Psoas muscle (tissue), 8 donors: ENCODE results near the gene GTF3C2. TPM values are rescaled to one million over a fixed set of nuclear protein-coding genes. Genes with fewer than 3 reads are reported as not detected.
A peak's percentile ranks its signal among the peaks of the same experiment; 100 is the strongest.

Experiments used
- ATAC-seq, 4 donors: fragments of 200-7000 bp; cut with Tn5 transposase; one replicate each; pipeline ENCODE4 v1.9.1; 2020; ENCODE audit warnings: moderate library complexity in 3 of 4, mild to moderate bottlenecking in 2 of 4
- DNase-seq, 2 donors: peaks; one replicate each; pipeline ENCODE4 v3.0.0-alpha.2; 2020
- H3K27ac ChIP-seq: fragments of 200-600 bp; one replicate; pipeline ENCODE4 v1.8.0; 2022
- H3K27me3 ChIP-seq, 3 donors: fragments of 200-600 bp in 1 of 3; one replicate each; pipeline versions ENCODE4 v1.6.1 to v1.8.0; 2013 to 2022; ENCODE audit warnings: low read length in 2 of 3, mild to moderate bottlenecking in 2 of 3, moderate library complexity in 1 of 3; ENCODE audit not compliant: insufficient read depth in 3 of 3
- H3K36me3 ChIP-seq, 2 donors: fragments of 200-600 bp in 1 of 2; one replicate each; pipeline versions ENCODE4 v1.6.1 to v1.8.0; 2013 to 2022; ENCODE audit warnings: low read depth in 1 of 2, mild to moderate bottlenecking in 1 of 2, moderate library complexity in 1 of 2; ENCODE audit not compliant: insufficient read depth in 1 of 2
- H3K4me1 ChIP-seq: fragments of 200-600 bp; one replicate; pipeline ENCODE4 v1.8.0; 2022
- H3K4me3 ChIP-seq: fragments of 200-600 bp; one replicate; pipeline ENCODE4 v1.8.0; 2022; ENCODE audit warnings: mild to moderate bottlenecking
- H3K9me3 ChIP-seq: fragments of 200-600 bp; one replicate; pipeline ENCODE4 v1.8.0; 2022
- WGBS, 3 donors: extraction: QIAGEN DNeasy Blood & Tissue Kit; methylation state at CpG; one replicate each; pipeline versions ENCODE4 v1.1.6 to v1.1.7; 2013; 5-methylcytosine and 5-hydroxymethylcytosine counted together
- intact Hi-C, 2 donors: fragments of 100-400 bp; cut with DNase I; formaldehyde crosslinking; loops; one replicate each; pipeline versions ENCODE4 v1.11.0 to v1.14.2; 2022
- polyA plus RNA-seq, 3 donors: library from polyadenylated mRNA; stranded (reverse); fragments of 200-250 nt; gene quantifications; one replicate each; pipeline ENCODE4 v1.2.3, GENCODE V29; 2013
- total RNA-seq, 4 donors: library from RNA; stranded (reverse); fragmentation: NEBNext Ultra II Directional in 2 of 4; extraction: Animal tissue kit (Norgen Biotek cat#: 25700) in 2 of 4; gene quantifications; one replicate each; pipeline versions ENCODE4 v1.2.1 to v1.2.4, GENCODE V29; 2021 to 2023
- TF ChIP-seq, protein P1 (sequence below): fragments of 200-600 bp; IDR thresholded peaks from one replicate; pipeline ENCODE4 v1.8.0; 2022; ENCODE audit warnings: antibody characterized with exemption
- donor health status: healthy with polysubstance abuse.
- donor health status: DM: no; HTN: no; CAD: no; lungs with moderate emphysema.
- donor health status: Bipolar disorder and iron deficiency.
- donor health status: healthy.
- donor health status: DM: yes; HTN: yes; CAD: no.
- donor health status: DM: no; HTN: no; CAD: no.
- donor health status: DM: no; HTN: no; CAD: no.
- donor health status: DM: yes; HTN: yes; CAD: no.

The GTF3C2 gene
- total and polyA plus RNA-seq, 7 donors: 17.5 to 49.4 (median 30.8) TPM

- peak; percentile 64 to 88 for DNase-seq
- peak within 1 kb of the TSS; percentile 93 for H3K27ac ChIP-seq
- H3K27me3 ChIP-seq: no peaks in the 10 kb centered on the region
- intact Hi-C loops: loop anchor here in 1 of 2 donors (10.0 kb wide), 1 partner anchor 187 kb away; no protein-coding TSS in a partner anchor
- H3K9me3 ChIP-seq: no peaks in the 10 kb centered on the region
- peaks cover 0 to 13% of the 10 kb centered on the region in 2 donors for H3K36me3 ChIP-seq
- ATAC-seq: peak; percentile 83 to 91 (median 87)
- TF ChIP-seq, protein P1, sequence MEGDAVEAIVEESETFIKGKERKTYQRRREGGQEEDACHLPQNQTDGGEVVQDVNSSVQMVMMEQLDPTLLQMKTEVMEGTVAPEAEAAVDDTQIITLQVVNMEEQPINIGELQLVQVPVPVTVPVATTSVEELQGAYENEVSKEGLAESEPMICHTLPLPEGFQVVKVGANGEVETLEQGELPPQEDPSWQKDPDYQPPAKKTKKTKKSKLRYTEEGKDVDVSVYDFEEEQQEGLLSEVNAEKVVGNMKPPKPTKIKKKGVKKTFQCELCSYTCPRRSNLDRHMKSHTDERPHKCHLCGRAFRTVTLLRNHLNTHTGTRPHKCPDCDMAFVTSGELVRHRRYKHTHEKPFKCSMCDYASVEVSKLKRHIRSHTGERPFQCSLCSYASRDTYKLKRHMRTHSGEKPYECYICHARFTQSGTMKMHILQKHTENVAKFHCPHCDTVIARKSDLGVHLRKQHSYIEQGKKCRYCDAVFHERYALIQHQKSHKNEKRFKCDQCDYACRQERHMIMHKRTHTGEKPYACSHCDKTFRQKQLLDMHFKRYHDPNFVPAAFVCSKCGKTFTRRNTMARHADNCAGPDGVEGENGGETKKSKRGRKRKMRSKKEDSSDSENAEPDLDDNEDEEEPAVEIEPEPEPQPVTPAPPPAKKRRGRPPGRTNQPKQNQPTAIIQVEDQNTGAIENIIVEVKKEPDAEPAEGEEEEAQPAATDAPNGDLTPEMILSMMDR: no peak
- H3K4me1 ChIP-seq: peaks cover 24% of the 10 kb centered on the region
- 15 to 25% (median 22%) methylated on average over 5 of the region's 5 CpGs for WGBS, 3 donors
- peak within 1 kb of the TSS; percentile 71 for H3K4me3 ChIP-seq
Measured at GRCh38 chr2:27281855-27282559, 74.6 kb downstream of the GTF3C2 start, which contains the start of gene TRIM54. Gene TRIM54, plus strand, starts transcription at chr2:27282429. Its CDS starts 303 bp downstream, at chr2:27282732.

DNA sequence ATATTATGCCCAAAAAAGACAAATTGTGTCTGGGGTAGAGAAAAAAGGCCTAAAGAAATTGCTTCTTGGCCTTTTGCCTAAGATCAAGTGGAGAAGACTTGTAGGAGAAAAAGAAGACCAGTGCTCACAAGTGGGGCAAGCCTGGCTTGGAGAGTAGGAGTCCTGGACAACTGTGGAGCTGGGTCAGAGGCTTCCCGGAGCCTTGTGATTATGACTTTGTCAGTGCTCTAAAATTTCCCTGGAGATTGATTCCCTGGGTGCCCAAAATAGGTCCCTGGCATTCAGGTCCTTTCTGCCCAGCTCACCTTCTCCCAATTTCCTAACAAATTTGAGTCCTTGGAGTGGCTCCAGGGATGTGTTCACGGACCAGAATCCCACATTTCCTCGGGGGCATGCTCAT, 75.1 kb downstream of the GTF3C2 start:
- intact Hi-C loops: loop anchor here in 1 of 2 donors (10.0 kb wide), 1 partner anchor 187 kb away; no protein-coding TSS in a partner anchor
- H3K9me3 ChIP-seq: no peaks in the 10 kb centered on the region
- DNase-seq (peak in 1 of 2 donors; percentile 74), ATAC-seq (peak; percentile 62 to 69 (median 66))
- H3K27me3 ChIP-seq: no peaks in the 10 kb centered on the region
- H3K4me1 ChIP-seq: peaks cover 18% of the 10 kb centered on the region
- TF ChIP-seq, protein P1: no peak
- H3K27ac ChIP-seq: peak overlapping the region; percentile 93
- peaks cover 0 to 8% of the 10 kb centered on the region in 2 donors for H3K36me3 ChIP-seq
- H3K4me3 ChIP-seq: peak overlapping the region; percentile 71
- 28 to 30% (median 28%) methylated on average over 3 of the region's 3 CpGs for WGBS, 3 donors

DNA sequence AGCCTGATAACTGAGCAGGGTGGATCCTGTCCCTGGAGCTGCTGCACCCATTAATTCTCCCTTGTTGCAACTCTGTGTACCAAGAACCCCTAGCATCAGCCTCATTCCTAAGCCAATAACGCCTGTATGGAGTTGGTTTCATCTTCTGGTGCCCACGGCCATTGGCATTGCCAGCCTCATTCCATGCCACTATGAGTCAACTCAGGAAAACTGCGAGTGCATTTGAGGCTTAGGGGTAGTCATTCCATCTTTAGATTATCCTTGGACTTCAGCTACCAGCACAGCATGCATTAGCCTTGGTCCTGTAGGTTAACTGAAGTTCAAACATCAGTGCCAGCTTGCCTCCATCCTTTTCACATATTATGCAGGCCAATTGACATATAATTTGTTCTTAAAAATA, 75.7 kb downstream of the GTF3C2 start:
- intact Hi-C loops: loop anchor here in 1 of 2 donors (10.0 kb wide), 1 partner anchor 186 kb away; no protein-coding TSS in a partner anchor
- H3K27ac ChIP-seq: peak overlapping the region; percentile 93
- 28 to 36% (median 29%) methylated on average over 3 of the region's 3 CpGs for WGBS, 3 donors

DNA sequence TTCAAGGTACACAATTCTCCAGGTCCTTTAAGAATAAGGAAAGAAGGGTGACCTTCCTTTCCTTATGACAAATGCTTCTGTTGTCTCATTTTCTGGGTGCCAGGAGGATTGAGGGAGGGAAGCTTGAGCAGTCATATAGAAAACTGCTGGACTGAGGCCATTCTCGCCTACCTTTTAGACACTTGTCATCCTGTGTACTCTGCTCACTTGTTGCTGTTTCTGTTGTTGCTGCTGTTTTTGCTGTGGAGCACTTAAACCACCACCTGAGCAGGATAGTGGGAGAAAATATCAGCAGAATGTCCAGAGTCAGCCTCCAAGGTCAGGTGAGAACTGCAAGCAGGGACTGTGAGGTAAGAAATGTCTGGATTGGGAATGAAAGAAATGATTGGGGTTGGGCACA, 78.6 kb downstream of the GTF3C2 start:
- Histone ChIP-seq H3K9me3 (no peaks in the 10 kb centered on the region), H3K4me3 (no peak overlapping the region), H3K27me3 (no peaks in the 10 kb centered on the region), H3K36me3 (no peaks in the 10 kb centered on the region), H3K4me1 (peaks cover 16% of the 10 kb centered on the region), H3K27ac (no peak overlapping the region)
- ATAC-seq (no peak), DNase-seq (no peak)
- 73 to 87% (median 86%) methylated on average over 1 of the region's 1 CpG for WGBS, 3 donors
- TF ChIP-seq, protein P1: no peak
- intact Hi-C loops: loop anchor here (2.0 to 5.0 kb wide), 3 partner anchors 27 to 181 kb away; partner anchors contain the start of gene CAD (in 1 of the 2)

More for the DNA sequence above, 75.7 kb downstream of the GTF3C2 start:
- peak in 3 of 4 donors; percentile 3 to 9 (median 6) for ATAC-seq
- H3K36me3 ChIP-seq: peaks cover 0 to 5% of the 10 kb centered on the region in 2 donors
- no peaks in the 10 kb centered on the region for H3K9me3 ChIP-seq
- no peak for DNase-seq
- H3K4me1 ChIP-seq: peaks cover 16% of the 10 kb centered on the region
- no peaks in the 10 kb centered on the region for H3K27me3 ChIP-seq
- TF ChIP-seq, protein P1: no peak
- peak overlapping the region; percentile 71 for H3K4me3 ChIP-seq

Other genes starting within 250 kb of the GTF3C2 start
- gene CGREF1, start 237.6 kb downstream of the GTF3C2 start, total RNA-seq: 10 to 100 TPM in 1 of 4 donors, 1 to 10 TPM in 3; 4.1 to 15.8 (median 6.1) TPM
- 1 to 10 TPM; 2.8 to 7.9 (median 6.6) TPM for gene CGREF1, start 237.6 kb downstream of the GTF3C2 start, polyA plus RNA-seq
- gene ABHD1, start 232.9 kb downstream of the GTF3C2 start, total RNA-seq: 1 to 10 TPM; 1.4 to 4.5 (median 3.7) TPM
- 1 to 10 TPM; 1.9 to 4.1 (median 3.9) TPM for gene ABHD1, start 232.9 kb downstream of the GTF3C2 start, polyA plus RNA-seq
- gene PREB, start 222.1 kb downstream of the GTF3C2 start, total RNA-seq: 100 to 1,000 TPM in 2 of 4 donors, 10 to 100 TPM in 2; 57.4 to 206 (median 111) TPM
- gene PREB, start 222.1 kb downstream of the GTF3C2 start, polyA plus RNA-seq: 100 to 1,000 TPM in 2 of 3 donors, 10 to 100 TPM in 1; 96.1 to 138 (median 125) TPM
- not detected for gene PRR30, start 217.4 kb downstream of the GTF3C2 start, total RNA-seq
- not detected for gene PRR30, start 217.4 kb downstream of the GTF3C2 start, polyA plus RNA-seq
- gene TCF23, start 207.8 kb downstream of the GTF3C2 start, total RNA-seq: under 1 TPM in 2 of 4 donors, not detected in 2; 0.20 to 0.63 TPM
- under 1 TPM in 2 of 3 donors, not detected in 1; 0.05 to 0.06 TPM for gene TCF23, start 207.8 kb downstream of the GTF3C2 start, polyA plus RNA-seq
- gene ATRAID, start 144.7 kb downstream of the GTF3C2 start, total RNA-seq: 100 to 1,000 TPM in 2 of 4 donors, 10 to 100 TPM in 2; 87.1 to 113 (median 98.2) TPM
- 100 to 1,000 TPM in 2 of 3 donors, 10 to 100 TPM in 1; 89.3 to 188 (median 136) TPM for gene ATRAID, start 144.7 kb downstream of the GTF3C2 start, polyA plus RNA-seq
- 10 to 100 TPM; 16.8 to 64.2 (median 21.1) TPM for gene SLC5A6, start 144.5 kb downstream of the GTF3C2 start, total RNA-seq
- gene SLC5A6, start 144.5 kb downstream of the GTF3C2 start, polyA plus RNA-seq: 10 to 100 TPM; 21.1 to 47.0 (median 24.9) TPM
- gene CAD, start 139.4 kb downstream of the GTF3C2 start, total RNA-seq: 1 to 10 TPM; 7.8 to 8.6 (median 8.2) TPM
- gene CAD, start 139.4 kb downstream of the GTF3C2 start, polyA plus RNA-seq: 10 to 100 TPM in 1 of 3 donors, 1 to 10 TPM in 2; 5.9 to 13.6 (median 7.3) TPM
- gene SLC30A3, start 93.7 kb downstream of the GTF3C2 start, total RNA-seq: under 1 TPM in 3 of 4 donors, not detected in 1; 0.10 to 0.92 (median 0.34) TPM
- under 1 TPM; 0.03 to 0.16 (median 0.09) TPM for gene SLC30A3, start 93.7 kb downstream of the GTF3C2 start, polyA plus RNA-seq
- gene DNAJC5G, start 81.3 kb downstream of the GTF3C2 start, total RNA-seq: not detected
- gene DNAJC5G, start 81.3 kb downstream of the GTF3C2 start, polyA plus RNA-seq: not detected
- 100 to 1,000 TPM; 387 to 784 (median 462) TPM for gene TRIM54, start 74.3 kb downstream of the GTF3C2 start, total RNA-seq
- 100 to 1,000 TPM; 136 to 315 (median 282) TPM for gene TRIM54, start 74.3 kb downstream of the GTF3C2 start, polyA plus RNA-seq
- under 1 TPM in 1 of 4 donors, not detected in 3; 0.46 TPM for gene UCN, start 48.3 kb downstream of the GTF3C2 start, total RNA-seq
- 1 to 10 TPM in 1 of 3 donors, under 1 TPM in 2; 0.26 to 3.6 (median 0.44) TPM for gene UCN, start 48.3 kb downstream of the GTF3C2 start, polyA plus RNA-seq
- gene MPV17, start 33.7 kb downstream of the GTF3C2 start, total RNA-seq: 10 to 100 TPM; 11.9 to 20.9 (median 14.9) TPM
- gene MPV17, start 33.7 kb downstream of the GTF3C2 start, polyA plus RNA-seq: 10 to 100 TPM; 13.1 to 29.0 (median 14.5) TPM
- 10 to 100 TPM; 36.6 to 61.0 (median 56.3) TPM for gene EIF2B4, start 13.6 kb upstream of the GTF3C2 start, total RNA-seq
- 10 to 100 TPM; 56.1 to 72.9 (median 71.1) TPM for gene EIF2B4, start 13.6 kb upstream of the GTF3C2 start, polyA plus RNA-seq
- 10 to 100 TPM; 53.9 to 73.9 (median 57.3) TPM for gene SNX17, start 13.9 kb upstream of the GTF3C2 start, total RNA-seq
- gene SNX17, start 13.9 kb upstream of the GTF3C2 start, polyA plus RNA-seq: 10 to 100 TPM; 50.1 to 96.4 (median 94.0) TPM
- 10 to 100 TPM in 2 of 4 donors, 1 to 10 TPM in 2; 5.8 to 14.6 (median 8.7) TPM for gene ZNF513, start 24.0 kb upstream of the GTF3C2 start, total RNA-seq
- gene ZNF513, start 24.0 kb upstream of the GTF3C2 start, polyA plus RNA-seq: 10 to 100 TPM; 10.2 to 11.5 (median 10.7) TPM
- 10 to 100 TPM; 44.0 to 83.6 (median 68.4) TPM for gene PPM1G, start 52.8 kb upstream of the GTF3C2 start, total RNA-seq
- gene PPM1G, start 52.8 kb upstream of the GTF3C2 start, polyA plus RNA-seq: 100 to 1,000 TPM in 2 of 3 donors, 10 to 100 TPM in 1; 83.4 to 167 (median 127) TPM
- 100 to 1,000 TPM in 2 of 4 donors, 10 to 100 TPM in 2; 83.8 to 138 (median 103) TPM for gene NRBP1, start 71.9 kb upstream of the GTF3C2 start, total RNA-seq
- gene NRBP1, start 71.9 kb upstream of the GTF3C2 start, polyA plus RNA-seq: 100 to 1,000 TPM; 120 to 238 (median 151) TPM
- gene KRTCAP3, start 85.6 kb upstream of the GTF3C2 start, total RNA-seq: 1 to 10 TPM in 3 of 4 donors, not detected in 1; 1.5 to 2.2 (median 1.7) TPM
- 1 to 10 TPM in 1 of 3 donors, under 1 TPM in 2; 0.26 to 1.7 (median 0.39) TPM for gene KRTCAP3, start 85.6 kb upstream of the GTF3C2 start, polyA plus RNA-seq
- gene IFT172, start 133.0 kb upstream of the GTF3C2 start, total RNA-seq: 10 to 100 TPM in 1 of 4 donors, 1 to 10 TPM in 3; 4.4 to 10.1 (median 5.9) TPM
- 1 to 10 TPM; 6.0 to 9.5 (median 7.5) TPM for gene IFT172, start 133.0 kb upstream of the GTF3C2 start, polyA plus RNA-seq
- gene FNDC4, start 138.4 kb upstream of the GTF3C2 start, total RNA-seq: 10 to 100 TPM in 1 of 4 donors, 1 to 10 TPM in 3; 1.9 to 38.1 (median 3.0) TPM
- 10 to 100 TPM in 2 of 3 donors, 1 to 10 TPM in 1; 1.7 to 23.2 (median 10.9) TPM for gene FNDC4, start 138.4 kb upstream of the GTF3C2 start, polyA plus RNA-seq
- gene GCKR, start 140.1 kb upstream of the GTF3C2 start, total RNA-seq: 1 to 10 TPM in 1 of 4 donors, not detected in 3; 2.0 TPM
- gene GCKR, start 140.1 kb upstream of the GTF3C2 start, polyA plus RNA-seq: 1 to 10 TPM in 1 of 3 donors, under 1 TPM in 2; 0.05 to 1.6 (median 0.51) TPM
- 10 to 100 TPM in 3 of 4 donors, 1 to 10 TPM in 1; 6.0 to 17.0 (median 12.8) TPM for gene ZNF512, start 226.3 kb upstream of the GTF3C2 start, total RNA-seq
- 1 to 10 TPM; 5.1 to 9.4 (median 9.3) TPM for gene ZNF512, start 226.3 kb upstream of the GTF3C2 start, polyA plus RNA-seq